ENCODE results near the gene ENTREP1.

- TF ChIP-seq, protein P1, sequence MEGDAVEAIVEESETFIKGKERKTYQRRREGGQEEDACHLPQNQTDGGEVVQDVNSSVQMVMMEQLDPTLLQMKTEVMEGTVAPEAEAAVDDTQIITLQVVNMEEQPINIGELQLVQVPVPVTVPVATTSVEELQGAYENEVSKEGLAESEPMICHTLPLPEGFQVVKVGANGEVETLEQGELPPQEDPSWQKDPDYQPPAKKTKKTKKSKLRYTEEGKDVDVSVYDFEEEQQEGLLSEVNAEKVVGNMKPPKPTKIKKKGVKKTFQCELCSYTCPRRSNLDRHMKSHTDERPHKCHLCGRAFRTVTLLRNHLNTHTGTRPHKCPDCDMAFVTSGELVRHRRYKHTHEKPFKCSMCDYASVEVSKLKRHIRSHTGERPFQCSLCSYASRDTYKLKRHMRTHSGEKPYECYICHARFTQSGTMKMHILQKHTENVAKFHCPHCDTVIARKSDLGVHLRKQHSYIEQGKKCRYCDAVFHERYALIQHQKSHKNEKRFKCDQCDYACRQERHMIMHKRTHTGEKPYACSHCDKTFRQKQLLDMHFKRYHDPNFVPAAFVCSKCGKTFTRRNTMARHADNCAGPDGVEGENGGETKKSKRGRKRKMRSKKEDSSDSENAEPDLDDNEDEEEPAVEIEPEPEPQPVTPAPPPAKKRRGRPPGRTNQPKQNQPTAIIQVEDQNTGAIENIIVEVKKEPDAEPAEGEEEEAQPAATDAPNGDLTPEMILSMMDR (IDR thresholded peaks at IDR 0.05; ENCODE audit: low read length) = no peak
- no peak for TF ChIP-seq EZH2 (IDR thresholded peaks at IDR 0.05; ENCODE audit: borderline replicate concordance, low read length)
Measured at GRCh38 chr9:69411931-69412740, 87.1 kb downstream of the ENTREP1 start.
